ENCODE measurements around the gene A4GALT. TPM values are rescaled to one million over a fixed set of nuclear protein-coding genes. Genes with fewer than 3 reads are reported as not detected.

Gene A4GALT
- total RNA-seq, 1 experiment from 2014 or later: not detected

- H3K79me2 ChIP-seq (ENCODE audit: low read length): peaks cover 80% of the 10 kb centered on the region
- H3K36me3 ChIP-seq (ENCODE audit: insufficient read depth, low read length): no peaks in the 10 kb centered on the region
- H3K9ac ChIP-seq (ENCODE audit: low read length): no peak overlapping the region
- H3K27me3 ChIP-seq (ENCODE audit: low read length): no peaks in the 10 kb centered on the region
- H3K4me3 ChIP-seq (ENCODE audit: low read length): no peak overlapping the region
- H3K9me3 ChIP-seq (ENCODE audit: low read length): no peaks in the 10 kb centered on the region
- peaks cover 35% of the 10 kb centered on the region for H3K4me1 ChIP-seq (ENCODE audit: low read length)
- no peak for DNase-seq
- no peak overlapping the region for H3K4me2 ChIP-seq (ENCODE audit: low read depth, low read length, poor library complexity, severe bottlenecking)
- H4K20me1 ChIP-seq (ENCODE audit: insufficient read depth, low read depth, low read length): peaks cover 9% of the 10 kb centered on the region; the same call in 1 of the 2 replicates
- H3K27ac ChIP-seq (ENCODE audit: low read length): no peak overlapping the region
- no peak overlapping the region for H2AFZ ChIP-seq (ENCODE audit: low read length)
- H3K9me2 ChIP-seq (replicated peaks; ENCODE audit: insufficient read depth, low read length): no peaks in the 10 kb centered on the region
Observed at GRCh38 chr22:42644422-42645340, 76.0 kb downstream of the A4GALT start.

GRCh38 chr22:42643634-42644421 is 76.8 kb downstream of the A4GALT start:
- H4K20me1 ChIP-seq (ENCODE audit: insufficient read depth, low read depth, low read length): peaks cover 9% of the 10 kb centered on the region; the same call in 1 of the 2 replicates
- no peak overlapping the region for H2AFZ ChIP-seq (ENCODE audit: low read length)
- no peak for DNase-seq
- H3K9me2 ChIP-seq (replicated peaks; ENCODE audit: insufficient read depth, low read length): no peaks in the 10 kb centered on the region
- H3K36me3 ChIP-seq (ENCODE audit: insufficient read depth, low read length): no peaks in the 10 kb centered on the region
- no peak overlapping the region for H3K4me2 ChIP-seq (ENCODE audit: low read depth, low read length, poor library complexity, severe bottlenecking)
- no peak overlapping the region for H3K9ac ChIP-seq (ENCODE audit: low read length)
- no peaks in the 10 kb centered on the region for H3K27me3 ChIP-seq (ENCODE audit: low read length)
- no peak overlapping the region for H3K4me3 ChIP-seq (ENCODE audit: low read length)
- H3K79me2 ChIP-seq (ENCODE audit: low read length): peaks cover 83% of the 10 kb centered on the region
- no peaks in the 10 kb centered on the region for H3K9me3 ChIP-seq (ENCODE audit: low read length)
- no peak overlapping the region for H3K27ac ChIP-seq (ENCODE audit: low read length)
- peaks cover 32% of the 10 kb centered on the region for H3K4me1 ChIP-seq (ENCODE audit: low read length)

GRCh38 chr22:42642806-42643633 is 77.7 kb downstream of the A4GALT start:
- Histone ChIP-seq H2AFZ (ENCODE audit: low read length) (no peak overlapping the region), H3K9ac (ENCODE audit: low read length) (no peak overlapping the region), H3K27me3 (ENCODE audit: low read length) (no peaks in the 10 kb centered on the region), H3K4me2 (ENCODE audit: low read depth, low read length, poor library complexity, severe bottlenecking) (no peak overlapping the region), H3K9me2 (replicated peaks; ENCODE audit: insufficient read depth, low read length) (no peaks in the 10 kb centered on the region), H4K20me1 (ENCODE audit: insufficient read depth, low read depth, low read length) (peaks cover 4% of the 10 kb centered on the region; the same call in 1 of the 2 replicates), H3K27ac (ENCODE audit: low read length) (no peak overlapping the region), H3K4me3 (ENCODE audit: low read length) (no peak overlapping the region), H3K36me3 (ENCODE audit: insufficient read depth, low read length) (no peaks in the 10 kb centered on the region), H3K9me3 (ENCODE audit: low read length) (no peaks in the 10 kb centered on the region), H3K79me2 (ENCODE audit: low read length) (peaks cover 75% of the 10 kb centered on the region), H3K4me1 (ENCODE audit: low read length) (peaks cover 27% of the 10 kb centered on the region)
- no peak for DNase-seq

Small RNA genes within 50 kb of the gene (small RNA-seq; reads per million reads assigned to genes)
- gene RF00019: not detected

Other genes starting within 250 kb of the A4GALT start
- 19.2 and 45.1 TPM in 2 replicates for gene RRP7A, start 201.1 kb downstream of the A4GALT start, total RNA-seq (2014; rRNA removed; shearing (Covaris generic); ENCODE audit: low replicate concordance)
- gene SERHL2, start 166.9 kb downstream of the A4GALT start, total RNA-seq (2014; rRNA removed; shearing (Covaris generic); ENCODE audit: low replicate concordance): 3.2 and 3.7 TPM in 2 replicates
- 28.7 and 39.2 TPM in 2 replicates for gene POLDIP3, start 106.0 kb downstream of the A4GALT start, total RNA-seq (2014; rRNA removed; shearing (Covaris generic); ENCODE audit: low replicate concordance)
- gene ATP5MGL, start 80.3 kb downstream of the A4GALT start, total RNA-seq (2014; rRNA removed; shearing (Covaris generic); ENCODE audit: low replicate concordance): not detected in 2 replicates
- 27.5 and 30.1 TPM in 2 replicates for gene CYB5R3, start 71.5 kb downstream of the A4GALT start, total RNA-seq (2014; rRNA removed; shearing (Covaris generic); ENCODE audit: low replicate concordance)
- gene ARFGAP3, start 136.4 kb upstream of the A4GALT start, total RNA-seq (2014; rRNA removed; shearing (Covaris generic); ENCODE audit: low replicate concordance): 20.0 and 26.1 TPM in 2 replicates

Measured in Karpas-422 (cell line).